HG03439 (cell line): ENCODE measurements around the gene SCYGR7.
"Not testable (repeated sequence)": the region's sequence is repeated elsewhere in the genome, so short reads cannot be mapped to it uniquely, and the experiment has no call there.

Source experiments
- ATAC-seq: cut with Tn5 transposase; IDR thresholded peaks from one replicate; pipeline ENCODE4 v1.9.1; 2021; ENCODE audit warnings: mild to moderate bottlenecking, moderate library complexity; ENCODE audit not compliant: unreplicated experiment

Gene SCYGR7

GRCh38 chr2:227728035-227728434 lies at the start of gene SCYGR7:
TSS of gene SCYGR7 (plus strand) at chr2:227728335. CDS start at chr2:227728335, 0 bp downstream.
- no peak for ATAC-seq

GRCh38 chr2:227684258-227684657 lies 43.9 kb upstream of the SCYGR7 start:
- no peak for ATAC-seq

GRCh38 chr2:227687189-227687588 lies 40.9 kb upstream of the SCYGR7 start:
- no peak for ATAC-seq

- no peak for ATAC-seq
Measured at GRCh38 chr2:227696990-227697679, 31.0 kb upstream of the SCYGR7 start.

GRCh38 chr2:227701556-227701955 lies 26.6 kb upstream of the SCYGR7 start:
- no peak for ATAC-seq

- ATAC-seq = no peak
Measured at GRCh38 chr2:227703280-227703732, 24.8 kb upstream of the SCYGR7 start.

GRCh38 chr2:227703961-227704360 lies 24.2 kb upstream of the SCYGR7 start:
- ATAC-seq = no peak

- no peak for ATAC-seq
Measured at GRCh38 chr2:227706859-227707258, 21.3 kb upstream of the SCYGR7 start.

- ATAC-seq = no peak
Measured at GRCh38 chr2:227707390-227707789, 20.7 kb upstream of the SCYGR7 start.

- no peak for ATAC-seq
Measured at GRCh38 chr2:227710986-227711385, 17.1 kb upstream of the SCYGR7 start.

GRCh38 chr2:227713291-227713690 lies 14.8 kb upstream of the SCYGR7 start:
- ATAC-seq = no peak

GRCh38 chr2:227716501-227716900 lies 11.6 kb upstream of the SCYGR7 start:
- no peak for ATAC-seq

GRCh38 chr2:227717687-227718567 lies 10.2 kb upstream of the SCYGR7 start, which contains the start of gene SLC19A3:
TSS of gene SLC19A3 (minus strand) at chr2:227718028. CDS start at chr2:227702318, 15,710 bp downstream.
- ATAC-seq = no peak

- no peak for ATAC-seq
Measured at GRCh38 chr2:227719641-227720040, 8.5 kb upstream of the SCYGR7 start.

- no peak for ATAC-seq
Measured at GRCh38 chr2:227720680-227721079, 7.5 kb upstream of the SCYGR7 start.

GRCh38 chr2:227722821-227723220 lies 5.3 kb upstream of the SCYGR7 start:
- ATAC-seq = not testable (repeated sequence)

- no peak for ATAC-seq
Measured at GRCh38 chr2:227724394-227725039, 3.6 kb upstream of the SCYGR7 start, which contains the start of gene SCYGR6. TSS of gene SCYGR6 (minus strand) at chr2:227724757. CDS start at chr2:227724757, 0 bp downstream.

- no peak for ATAC-seq
Measured at GRCh38 chr2:227739351-227739750, 11.2 kb downstream of the SCYGR7 start.

GRCh38 chr2:227740705-227741104 lies 12.6 kb downstream of the SCYGR7 start:
- not testable (repeated sequence) for ATAC-seq

GRCh38 chr2:227745594-227745993 lies 17.5 kb downstream of the SCYGR7 start, which contains the start of gene SCYGR8:
TSS of gene SCYGR8 (plus strand) at chr2:227745894. CDS start at chr2:227745894, 0 bp downstream.
- ATAC-seq = no peak

GRCh38 chr2:227748079-227748478 lies 19.9 kb downstream of the SCYGR7 start:
- ATAC-seq = no peak
